NOMO-1 treated with dmso at 0.1 percent for 144 hours (cell line): ENCODE results near the gene OR6C6.
"Not testable (repeated sequence)": the region's sequence is repeated elsewhere in the genome, so short reads cannot be mapped to it uniquely, and the experiment has no call there.

ENCODE experiments used
- DNase-seq: peaks from one replicate; lab custom pipeline; 2025; ENCODE audit not compliant: unreplicated experiment; lab: John Stamatoyannopoulos, UW

Gene OR6C6

DNA sequence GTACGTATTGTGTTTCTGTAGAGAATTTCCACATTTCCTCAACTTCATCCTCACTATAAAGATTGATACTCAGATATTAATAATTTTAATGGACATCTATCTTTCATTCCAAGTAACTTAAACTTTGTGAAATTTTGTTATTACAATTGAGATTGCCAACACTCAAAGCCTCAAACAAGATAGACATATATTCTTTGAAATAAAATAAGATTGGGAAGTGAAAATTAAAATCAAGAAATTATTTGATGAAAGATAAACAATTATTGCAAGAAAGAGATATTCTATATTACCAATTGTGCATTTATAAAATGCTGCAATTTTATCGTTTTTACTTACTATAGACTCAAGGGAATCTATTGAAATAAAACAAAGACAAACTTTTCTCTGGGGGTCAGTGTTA, at the start of gene OR6C6:
Gene OR6C6 (minus strand): TSS at position 101 of the 400 bp plus-strand sequence. CDS start 1,337 bp downstream, outside the sequence.
- DNase-seq, result no peak

DNA sequence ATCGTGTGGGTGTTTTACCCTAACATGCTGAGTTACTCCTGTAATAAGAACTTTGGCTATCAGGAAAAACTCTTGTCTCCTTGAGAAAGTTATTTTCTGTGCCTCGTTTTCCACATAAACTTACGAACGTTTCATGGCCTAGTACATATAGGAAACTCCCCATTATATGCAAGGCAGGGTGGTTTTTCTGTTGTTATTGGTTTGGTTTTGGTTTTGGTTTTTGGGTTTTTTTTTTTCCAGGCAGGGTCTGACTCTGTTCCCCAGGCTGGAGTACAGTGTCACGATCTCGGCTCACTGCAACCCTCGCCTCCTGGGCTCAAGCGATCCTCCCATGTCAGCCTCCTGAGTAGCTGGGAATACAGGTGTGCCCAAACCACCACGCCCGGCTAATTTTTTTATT, 39.6 kb upstream of the OR6C6 start:
- no peak for DNase-seq

DNA sequence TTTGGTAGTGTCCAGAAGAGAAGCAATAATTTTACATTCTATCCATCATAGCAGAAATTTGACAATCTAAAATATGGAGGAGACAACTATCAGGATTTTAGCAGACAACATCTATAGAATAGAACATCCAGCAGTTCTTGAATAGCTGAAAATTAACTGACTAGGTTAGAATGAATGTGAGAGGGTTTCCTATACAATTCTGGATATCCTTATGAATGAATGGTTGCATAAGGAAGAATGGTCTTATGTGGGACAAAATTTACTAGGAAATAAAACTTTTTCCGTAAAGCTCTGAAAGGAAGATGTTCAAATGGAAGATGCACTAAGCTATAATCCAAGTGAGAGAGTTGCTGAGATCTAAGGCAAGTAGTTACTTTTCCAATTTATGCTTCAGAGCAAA, 34.1 kb upstream of the OR6C6 start, which contains the start of gene OR6C3:
Gene OR6C3 (plus strand): TSS at position 301 of the 400 bp plus-strand sequence. CDS start 955 bp downstream, outside the sequence.
- no peak for DNase-seq

DNA sequence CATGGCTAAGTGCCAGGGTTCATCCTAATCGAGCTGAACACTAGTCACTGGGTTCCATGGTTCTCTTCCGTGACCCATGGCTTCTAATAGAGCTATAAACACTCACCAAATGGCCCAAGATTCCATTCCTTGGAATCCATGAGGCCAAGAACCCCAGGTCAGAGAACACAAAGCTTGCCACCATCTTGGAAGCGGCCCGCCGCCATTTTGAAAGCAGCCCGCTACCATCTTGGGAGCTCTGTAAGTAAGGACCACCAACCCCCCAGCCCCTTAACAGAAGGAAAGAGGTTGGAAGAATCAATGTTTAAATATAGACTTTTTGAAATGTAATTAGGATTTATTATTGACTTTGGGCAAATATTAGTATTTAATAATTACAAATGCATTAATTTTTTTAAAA, 29.4 kb upstream of the OR6C6 start:
- not testable (repeated sequence) for DNase-seq

DNA sequence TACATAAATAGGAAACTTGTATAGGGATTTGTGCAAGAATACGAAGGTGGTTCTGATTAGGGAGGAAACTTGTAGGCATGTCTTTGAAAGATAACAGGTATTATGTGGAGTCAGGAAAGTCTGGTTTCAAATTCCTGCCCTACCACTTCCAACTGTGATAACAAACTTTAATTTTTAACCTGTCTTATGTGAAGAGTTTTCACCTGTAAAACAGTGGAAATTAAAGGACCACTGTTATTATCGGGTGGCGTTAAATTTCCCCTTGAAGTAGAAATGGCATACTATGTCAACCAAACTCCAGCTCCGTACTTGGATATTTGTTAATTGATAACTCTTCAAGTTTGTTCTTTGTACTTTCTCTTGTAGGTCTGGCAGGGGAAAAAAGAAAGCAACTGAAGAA, 23.8 kb upstream of the OR6C6 start:
- DNase-seq, result no peak

DNA sequence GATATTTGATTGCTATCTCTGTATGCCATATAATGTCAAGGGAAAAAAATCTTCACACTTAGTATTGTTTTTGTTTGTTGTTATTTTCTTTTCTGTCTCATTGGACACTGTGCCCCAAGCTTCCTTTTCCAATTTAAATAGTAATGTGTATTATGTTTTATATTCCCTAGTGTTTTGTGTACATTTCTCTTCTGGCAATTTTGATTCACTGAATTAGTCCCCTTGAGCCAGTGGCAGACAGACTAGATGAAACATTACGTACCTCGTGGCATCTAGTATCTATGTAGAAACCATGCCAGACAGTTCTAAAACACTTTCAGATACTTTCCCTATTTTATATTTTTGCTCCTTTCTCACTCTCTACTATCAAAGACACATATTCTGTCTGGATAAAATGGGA, 17.7 kb upstream of the OR6C6 start, which contains the start of gene OR6C1:
Gene OR6C1 (plus strand): TSS at position 301 of the 400 bp plus-strand sequence. CDS start 6,257 bp downstream, outside the sequence.
- DNase-seq, result no peak

DNA sequence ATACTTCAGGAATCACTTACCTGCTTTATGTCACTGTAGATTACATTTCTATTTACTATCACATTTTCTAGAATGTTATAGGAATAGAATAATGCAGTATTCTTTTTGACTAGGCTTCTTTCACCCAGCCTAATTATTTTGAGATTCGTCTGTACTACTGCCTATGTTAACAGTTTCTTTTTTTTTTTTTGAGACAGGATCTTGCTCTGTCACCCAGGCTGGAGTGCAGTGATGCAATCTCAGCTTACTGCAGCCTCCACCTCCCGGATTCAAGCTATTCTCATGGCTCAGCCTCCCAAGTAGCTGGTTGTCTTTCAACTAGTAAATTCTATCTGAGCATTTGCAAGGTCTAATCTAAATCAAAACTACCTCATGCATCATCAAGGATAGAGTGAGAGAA, 6.4 kb downstream of the OR6C6 start:
- DNase-seq, result no peak

DNA sequence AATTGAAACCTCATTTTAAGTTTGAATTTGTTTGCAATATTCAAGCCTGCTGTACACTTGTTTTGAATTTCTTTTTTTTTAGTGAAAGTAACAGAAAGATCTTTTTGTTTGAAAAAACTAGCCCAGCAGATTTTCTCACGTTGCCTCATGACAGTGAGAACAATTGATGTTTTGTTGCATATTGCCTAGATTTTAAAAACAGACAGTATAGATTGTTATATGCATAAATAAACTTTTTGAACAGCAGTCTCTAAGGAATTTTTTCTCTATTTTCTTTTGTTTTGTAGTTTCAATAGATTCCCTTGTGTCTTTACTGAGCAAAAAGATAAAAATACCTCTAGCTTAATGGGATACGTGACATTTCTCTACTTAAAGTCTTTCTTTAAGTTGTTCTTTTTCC, 15.4 kb downstream of the OR6C6 start:
- no peak for DNase-seq

DNA sequence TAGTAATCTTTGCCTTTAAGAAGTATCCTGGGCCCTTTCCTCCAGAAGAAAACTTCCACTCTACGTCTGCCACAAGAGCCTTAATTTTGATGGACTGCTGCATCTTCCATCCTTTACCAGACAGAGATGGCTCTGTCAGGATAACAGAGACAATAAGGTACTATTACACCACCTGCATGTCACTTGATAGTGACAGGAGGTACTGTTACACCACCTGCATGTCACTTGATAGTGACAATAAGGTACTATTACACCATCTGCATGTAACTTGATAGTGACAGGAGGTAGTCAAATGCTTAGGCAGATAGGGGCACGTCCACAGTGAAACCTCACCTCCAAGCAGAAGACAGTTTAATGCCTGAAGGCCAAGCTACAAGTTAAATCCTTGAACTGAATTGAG, 38.1 kb downstream of the OR6C6 start:
- DNase-seq, result no peak

DNA sequence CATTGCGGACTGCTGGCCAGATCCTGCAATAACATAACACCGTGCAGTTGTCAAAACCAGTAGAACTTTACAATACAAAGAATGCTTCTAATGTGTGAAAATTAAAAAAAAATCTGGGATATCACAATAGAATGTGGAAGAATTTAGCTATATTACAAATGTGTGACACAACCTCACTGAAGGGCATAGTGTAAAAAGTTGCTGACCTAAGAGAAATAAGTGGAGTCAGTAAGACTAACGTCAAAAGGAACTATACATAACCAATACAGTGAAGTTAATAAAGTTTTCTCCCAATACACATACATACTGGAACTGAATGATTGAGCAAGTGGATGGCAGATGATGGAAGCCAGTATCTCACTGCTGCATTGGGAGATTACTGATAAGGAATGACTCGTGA, 39.5 kb downstream of the OR6C6 start:
- no peak for DNase-seq

DNA sequence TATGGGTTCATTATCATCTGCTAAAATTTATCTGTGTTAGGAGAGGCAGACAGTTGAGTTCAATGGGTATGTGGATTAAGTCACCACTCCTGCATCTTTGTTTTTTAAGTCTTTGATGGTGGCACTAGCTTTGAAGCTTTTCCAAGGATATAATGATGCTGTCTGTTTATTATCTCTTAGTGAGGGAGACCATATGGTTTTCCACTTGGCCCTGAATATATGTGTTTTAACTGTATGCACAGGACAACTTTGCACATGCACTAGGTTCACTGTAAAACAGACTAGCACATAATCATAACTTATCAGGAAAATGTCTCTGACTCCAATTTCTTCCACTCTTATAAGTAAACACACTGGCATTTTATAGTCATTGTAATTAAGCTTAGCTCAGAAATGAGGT, 43.1 kb downstream of the OR6C6 start:
- no peak for DNase-seq

DNA sequence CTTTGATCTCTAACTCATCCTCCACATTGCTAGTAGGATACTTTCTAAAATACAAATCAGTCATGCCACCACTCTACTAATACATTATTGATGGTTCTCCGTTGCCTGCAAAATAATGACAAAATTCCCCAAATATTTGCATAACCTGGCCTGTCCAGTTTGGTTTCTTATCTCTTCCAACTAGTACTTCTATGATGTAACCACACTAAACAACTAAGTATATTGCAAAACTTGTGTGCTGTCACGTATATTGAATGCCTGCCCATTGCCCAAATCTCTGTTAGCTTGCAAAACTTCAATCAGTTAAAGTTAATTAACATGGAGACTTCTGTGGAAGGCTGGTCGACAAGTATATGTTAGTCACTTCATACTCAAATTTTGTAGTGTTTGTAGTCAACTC, 45.4 kb downstream of the OR6C6 start:
- no peak for DNase-seq

DNA sequence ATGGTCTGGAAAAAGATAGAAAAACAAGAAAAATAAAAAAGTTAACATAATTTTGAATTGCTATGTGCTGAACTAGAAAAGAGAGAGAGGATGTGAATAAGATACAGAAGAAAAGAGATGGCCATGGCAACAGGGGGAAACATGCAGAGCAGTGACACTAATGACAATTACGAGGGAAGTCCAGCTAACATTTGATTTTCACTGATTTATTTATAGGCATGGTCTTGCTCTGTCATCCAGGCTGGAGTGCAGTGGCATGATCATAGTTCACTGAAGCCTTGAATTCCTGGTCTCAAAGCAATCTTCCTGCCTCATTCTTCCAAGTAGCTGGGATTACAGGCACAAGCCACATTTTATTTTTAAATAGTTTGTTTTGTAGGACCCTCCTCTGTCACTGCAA, 50.2 kb downstream of the OR6C6 start:
- DNase-seq, result no peak

DNA sequence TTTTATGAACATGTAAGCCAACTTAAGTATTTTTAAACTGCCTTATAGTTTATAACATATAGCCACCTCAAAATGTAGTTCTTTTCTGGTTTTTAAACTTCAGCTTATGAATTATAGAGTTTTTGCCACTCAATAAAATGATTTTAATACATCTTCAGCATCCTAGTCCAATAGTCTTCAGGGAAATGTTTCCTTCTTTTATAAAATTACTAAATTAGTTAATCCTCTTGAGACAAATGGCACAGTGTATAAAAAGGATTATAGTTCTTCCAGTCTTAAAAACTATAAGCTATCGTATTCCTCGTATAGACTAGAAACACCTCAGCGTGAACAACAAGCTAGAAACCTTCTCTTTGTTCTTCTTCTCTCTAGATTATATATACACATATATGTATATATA, 52.1 kb downstream of the OR6C6 start, which contains the start of gene OR6C74:
Gene OR6C74 (plus strand): TSS at position 301 of the 400 bp plus-strand sequence. CDS start 2,679 bp downstream, outside the sequence.
- DNase-seq, result no peak
